ENCODE results near the gene PGGT1B.

Gene PGGT1B

DNA sequence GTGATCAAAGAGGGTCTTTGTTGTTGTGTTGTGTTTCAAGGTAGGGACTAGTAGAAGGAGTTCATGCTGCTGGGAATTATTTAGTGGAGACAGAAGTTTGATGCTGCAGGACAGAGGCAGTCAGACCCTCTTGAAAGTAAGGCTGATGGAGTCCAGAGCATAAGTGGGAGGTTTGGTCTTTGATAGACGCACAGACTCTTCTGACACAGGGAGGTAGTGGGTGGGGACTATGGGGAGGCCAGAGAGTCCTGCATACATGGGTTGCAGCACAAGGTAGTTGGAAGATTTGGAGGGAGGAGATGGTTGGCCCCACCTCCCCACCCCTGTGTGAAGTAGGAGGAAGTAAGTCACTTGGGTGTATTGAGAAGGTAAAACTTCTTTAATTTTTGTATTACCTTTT lies 36.1 kb upstream of the PGGT1B start:
- peaks cover 36% of the 10 kb centered on the region for H3K27me3 ChIP-seq
- H3K36me3 ChIP-seq = no peaks in the 10 kb centered on the region
- no peaks in the 10 kb centered on the region for H3K9me3 ChIP-seq
- TF ChIP-seq, protein P1, sequence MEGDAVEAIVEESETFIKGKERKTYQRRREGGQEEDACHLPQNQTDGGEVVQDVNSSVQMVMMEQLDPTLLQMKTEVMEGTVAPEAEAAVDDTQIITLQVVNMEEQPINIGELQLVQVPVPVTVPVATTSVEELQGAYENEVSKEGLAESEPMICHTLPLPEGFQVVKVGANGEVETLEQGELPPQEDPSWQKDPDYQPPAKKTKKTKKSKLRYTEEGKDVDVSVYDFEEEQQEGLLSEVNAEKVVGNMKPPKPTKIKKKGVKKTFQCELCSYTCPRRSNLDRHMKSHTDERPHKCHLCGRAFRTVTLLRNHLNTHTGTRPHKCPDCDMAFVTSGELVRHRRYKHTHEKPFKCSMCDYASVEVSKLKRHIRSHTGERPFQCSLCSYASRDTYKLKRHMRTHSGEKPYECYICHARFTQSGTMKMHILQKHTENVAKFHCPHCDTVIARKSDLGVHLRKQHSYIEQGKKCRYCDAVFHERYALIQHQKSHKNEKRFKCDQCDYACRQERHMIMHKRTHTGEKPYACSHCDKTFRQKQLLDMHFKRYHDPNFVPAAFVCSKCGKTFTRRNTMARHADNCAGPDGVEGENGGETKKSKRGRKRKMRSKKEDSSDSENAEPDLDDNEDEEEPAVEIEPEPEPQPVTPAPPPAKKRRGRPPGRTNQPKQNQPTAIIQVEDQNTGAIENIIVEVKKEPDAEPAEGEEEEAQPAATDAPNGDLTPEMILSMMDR (IDR thresholded peaks at IDR 0.05) = no peak
- H3K4me3 ChIP-seq (ENCODE audit: low read depth in 1 of 2, low read length in 1 of 2) = no peak overlapping the region
- H3K27ac ChIP-seq = no peak overlapping the region
- H3K4me1 ChIP-seq (ENCODE audit: control insufficient read depth in 1 of 2, insufficient read depth in 1 of 2, low read depth in 1 of 2, low read length in 1 of 2) = peaks cover 9 to 10% of the 10 kb centered on the region in 2 experiments

DNA sequence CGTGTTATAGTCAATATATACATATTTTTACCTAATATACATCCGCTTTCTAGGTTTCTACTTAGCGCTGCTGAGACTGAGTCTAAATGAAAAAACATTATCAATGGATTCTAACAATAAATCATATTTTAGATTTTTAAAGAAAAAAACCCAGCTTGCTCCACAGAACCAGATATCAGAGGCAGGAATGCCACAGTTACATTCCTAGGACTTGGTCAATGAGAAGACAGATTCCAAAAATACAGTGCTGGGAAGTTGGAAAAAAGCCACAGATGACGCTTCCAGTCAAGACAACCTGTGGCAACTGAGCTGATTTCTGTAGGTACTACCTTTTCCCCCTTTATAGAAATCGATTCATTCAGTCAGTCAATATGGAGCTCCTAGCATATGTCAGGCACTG lies 34.4 kb upstream of the PGGT1B start:
- H3K4me1 ChIP-seq (ENCODE audit: control insufficient read depth in 1 of 2, insufficient read depth in 1 of 2, low read depth in 1 of 2, low read length in 1 of 2) = peaks cover 9 to 10% of the 10 kb centered on the region in 2 experiments
- TF ChIP-seq, protein P1 (IDR thresholded peaks at IDR 0.05) = no peak
- H3K9me3 ChIP-seq = no peaks in the 10 kb centered on the region
- peak overlapping the region in 1 of 2 experiments; percentile 83 for H3K4me3 ChIP-seq (ENCODE audit: low read depth in 1 of 2, low read length in 1 of 2)
- H3K36me3 ChIP-seq = no peaks in the 10 kb centered on the region
- H3K27ac ChIP-seq = no peak overlapping the region
- H3K27me3 ChIP-seq = peaks cover 26% of the 10 kb centered on the region

DNA sequence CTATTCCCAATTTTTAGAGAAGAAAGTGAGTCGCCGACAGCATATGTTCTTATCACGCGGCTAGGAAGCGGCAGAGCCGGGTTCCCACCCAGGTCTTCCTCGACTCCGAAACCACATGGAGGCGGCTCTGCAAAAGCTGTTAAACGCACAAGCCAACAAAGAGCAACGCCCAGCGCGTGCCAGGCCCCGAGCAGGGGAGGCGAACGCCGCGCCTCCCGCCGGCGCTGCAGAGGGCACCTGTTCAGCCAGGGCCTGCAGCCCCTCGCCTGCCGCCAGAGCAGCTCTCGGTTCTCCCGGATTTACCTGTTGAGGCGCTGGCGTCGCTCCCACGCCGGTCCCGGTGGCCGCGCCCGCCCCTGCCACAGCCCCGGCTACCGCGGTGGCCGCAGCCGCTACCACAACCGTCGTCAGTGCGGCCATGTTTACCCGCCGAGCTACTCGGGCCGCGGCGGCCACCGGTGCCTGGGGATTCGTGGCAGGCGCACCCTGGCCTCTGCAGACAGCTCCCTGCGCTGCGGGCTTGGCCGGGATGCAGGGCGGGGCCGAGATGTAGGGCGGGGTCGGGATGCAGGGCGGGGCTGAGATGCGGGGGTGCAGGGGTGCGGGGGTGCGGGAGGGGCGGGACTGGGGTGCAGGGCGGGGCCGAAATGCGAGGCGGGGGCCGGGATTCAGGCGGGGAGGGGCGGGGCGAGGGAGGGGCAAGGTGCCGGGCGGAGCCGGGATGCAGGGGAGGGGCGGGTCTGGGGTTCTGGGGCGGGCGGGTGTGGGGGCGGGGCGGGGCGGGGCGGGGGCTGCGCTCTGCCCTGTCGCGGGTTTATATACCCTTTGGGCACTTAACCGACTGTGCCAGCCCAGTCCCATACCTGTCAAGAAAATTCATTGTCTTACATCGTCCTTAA lies 33.7 kb upstream of the PGGT1B start, which contains the start of gene CCDC112:
Gene CCDC112, minus strand, starts transcription at position 531 of the 899 bp plus-strand sequence. Its CDS starts 111 bp downstream, at position 420.
- H3K27me3 ChIP-seq = peaks cover 25% of the 10 kb centered on the region
- H3K4me1 ChIP-seq (ENCODE audit: control insufficient read depth in 1 of 2, insufficient read depth in 1 of 2, low read depth in 1 of 2, low read length in 1 of 2) = peaks cover 9 to 10% of the 10 kb centered on the region in 2 experiments
- no peaks in the 10 kb centered on the region for H3K9me3 ChIP-seq
- H3K36me3 ChIP-seq = no peaks in the 10 kb centered on the region
- H3K27ac ChIP-seq = peak within 1 kb of the TSS; percentile 61
- TF ChIP-seq, protein P1 (IDR thresholded peaks at IDR 0.05) = no peak
- peak within 1 kb of the TSS; percentile 83 to 90 for H3K4me3 ChIP-seq (ENCODE audit: low read depth in 1 of 2, low read length in 1 of 2)

DNA sequence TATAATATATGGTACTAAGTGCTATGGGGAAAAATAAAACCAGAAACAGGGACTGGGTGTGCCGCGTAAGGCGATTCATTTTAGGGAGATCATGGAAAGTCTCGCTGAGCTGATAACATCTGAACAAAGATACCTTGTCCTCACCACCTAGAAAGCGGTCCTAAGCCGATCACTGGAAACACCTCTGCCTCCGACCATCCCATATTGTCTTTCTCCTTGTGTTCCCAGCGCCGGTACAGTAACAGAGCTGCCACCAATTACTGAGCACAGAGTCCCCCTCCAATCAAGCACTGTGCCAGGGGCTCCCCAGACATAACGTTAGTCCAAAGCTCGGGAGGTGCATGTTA lies 33.1 kb upstream of the PGGT1B start:
- Histone ChIP-seq H3K27me3 (peaks cover 19% of the 10 kb centered on the region), H3K9me3 (no peaks in the 10 kb centered on the region), H3K36me3 (no peaks in the 10 kb centered on the region), H3K4me1 (ENCODE audit: control insufficient read depth in 1 of 2, insufficient read depth in 1 of 2, low read depth in 1 of 2, low read length in 1 of 2) (peaks cover 9 to 10% of the 10 kb centered on the region in 2 experiments), H3K27ac (peak overlapping the region; percentile 61), H3K4me3 (ENCODE audit: low read depth in 1 of 2, low read length in 1 of 2) (peak overlapping the region; percentile 83 to 90)
- TF ChIP-seq, protein P1 (IDR thresholded peaks at IDR 0.05) = no peak

DNA sequence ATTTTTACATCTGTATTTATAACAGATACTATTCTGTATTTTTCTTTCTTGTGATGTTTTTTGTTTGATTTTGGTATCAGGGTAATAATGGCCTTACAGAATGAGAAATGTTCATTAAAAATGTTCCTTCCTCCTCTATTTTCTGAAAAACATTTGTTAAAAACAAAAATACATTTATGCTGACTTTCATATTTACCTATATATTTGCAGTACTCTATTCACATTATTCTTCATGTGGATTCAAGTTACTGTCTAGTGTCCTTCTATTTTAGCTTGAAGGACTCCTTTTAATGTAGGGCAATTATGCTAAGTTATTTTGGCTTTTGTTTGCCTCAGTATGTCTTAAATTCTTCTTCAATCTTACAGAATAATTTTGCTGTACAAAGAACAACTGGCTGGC lies 28.7 kb upstream of the PGGT1B start:
- H3K4me3 ChIP-seq (ENCODE audit: low read depth in 1 of 2, low read length in 1 of 2) = no peak overlapping the region
- TF ChIP-seq, protein P1 (IDR thresholded peaks at IDR 0.05) = no peak
- H3K27me3 ChIP-seq = peaks cover 19% of the 10 kb centered on the region
- H3K4me1 ChIP-seq (ENCODE audit: control insufficient read depth in 1 of 2, insufficient read depth in 1 of 2, low read depth in 1 of 2, low read length in 1 of 2) = peaks cover 9 to 10% of the 10 kb centered on the region in 2 experiments
- no peaks in the 10 kb centered on the region for H3K9me3 ChIP-seq
- no peaks in the 10 kb centered on the region for H3K36me3 ChIP-seq
- H3K27ac ChIP-seq = no peak overlapping the region
